Brain pericyte (primary cell): ENCODE results near the gene CNKSR3.

Experiments
- DNase-seq: peaks from one replicate; pipeline ENCODE4 v3.0.0-alpha.2; 2012; ENCODE audit warnings: low read depth, low spot score

Gene CNKSR3

GRCh38 chr6:154479351-154479769, 31.1 kb downstream of the CNKSR3 start:
- no peak for DNase-seq

DNA sequence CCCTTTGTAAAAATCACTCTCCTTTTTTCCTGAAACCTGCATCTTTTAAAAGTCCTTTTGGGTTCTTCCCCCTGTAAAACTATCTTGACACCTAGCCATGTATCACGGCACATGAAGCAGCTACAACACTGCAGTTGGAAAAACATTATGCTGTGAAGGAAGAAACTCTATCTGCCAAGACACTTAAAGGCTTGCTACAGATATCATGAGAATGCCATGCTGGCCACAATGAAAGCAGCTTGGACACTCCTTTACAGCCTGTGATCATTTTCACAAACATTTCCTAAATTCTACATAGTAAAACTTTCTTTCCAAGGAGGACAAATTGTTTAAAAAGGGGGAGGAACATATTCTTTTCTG, 31.8 kb downstream of the CNKSR3 start:
- no peak for DNase-seq

GRCh38 chr6:154478021-154478700, 32.3 kb downstream of the CNKSR3 start:
- no peak for DNase-seq

DNA sequence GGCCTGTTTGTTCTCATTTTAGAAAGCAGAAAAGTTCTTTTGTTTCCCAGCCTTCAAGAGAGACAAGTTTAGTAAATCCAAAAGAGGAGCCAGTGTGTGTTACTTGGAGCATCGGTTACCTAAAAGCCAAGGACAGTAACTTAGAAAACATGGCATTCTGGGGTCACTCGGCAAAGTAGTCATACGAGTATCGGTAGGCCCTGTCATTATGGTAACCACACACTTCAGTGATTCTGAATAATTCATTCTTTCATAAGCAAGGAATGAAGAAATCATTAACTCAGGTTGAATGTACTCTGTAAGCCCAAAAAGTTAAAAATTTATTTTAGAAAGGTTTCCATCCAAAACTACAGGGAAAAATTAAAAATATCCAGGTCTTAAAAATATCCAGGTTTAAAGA, 34.0 kb downstream of the CNKSR3 start:
- no peak for DNase-seq

DNA sequence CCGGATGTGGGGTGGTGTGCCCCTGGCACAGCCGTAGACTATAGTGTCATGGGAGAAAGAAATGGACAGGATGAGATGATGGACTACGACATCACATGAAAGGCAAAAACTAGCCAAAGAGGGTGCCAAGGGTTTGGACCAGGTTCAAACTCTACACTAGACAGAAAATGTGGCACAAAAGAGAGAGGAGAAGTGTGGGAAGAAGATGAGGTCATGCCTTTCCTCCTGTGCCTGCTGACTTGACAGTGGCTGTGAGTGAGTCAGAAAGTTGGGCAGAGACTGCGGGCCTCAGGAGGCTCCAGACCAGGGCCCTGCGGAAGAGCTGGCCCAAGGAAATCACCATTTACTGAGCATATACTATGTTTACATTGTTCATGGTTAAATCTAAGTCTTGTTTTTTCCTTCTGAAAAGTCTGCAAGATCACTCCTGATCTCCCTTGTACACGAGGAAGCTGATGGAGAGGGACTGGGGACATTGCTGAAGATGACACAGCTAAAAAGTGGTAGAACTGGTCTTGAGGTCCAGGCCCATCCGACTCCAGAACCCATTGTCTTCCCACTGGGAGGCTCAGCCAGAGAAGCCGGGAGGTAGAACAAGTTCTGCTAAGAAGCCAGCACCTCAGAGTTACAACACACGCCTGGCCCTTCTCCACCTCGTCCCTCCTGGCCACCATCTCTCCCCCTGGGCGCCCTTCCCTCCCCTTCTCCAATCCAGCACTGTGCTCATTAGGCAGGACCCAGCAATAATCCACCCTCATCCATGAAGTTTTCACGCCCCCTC, 35.6 kb downstream of the CNKSR3 start:
- peak; percentile 30 for DNase-seq

GRCh38 chr6:154473324-154473723, 37.2 kb downstream of the CNKSR3 start:
- DNase-seq = no peak

DNA sequence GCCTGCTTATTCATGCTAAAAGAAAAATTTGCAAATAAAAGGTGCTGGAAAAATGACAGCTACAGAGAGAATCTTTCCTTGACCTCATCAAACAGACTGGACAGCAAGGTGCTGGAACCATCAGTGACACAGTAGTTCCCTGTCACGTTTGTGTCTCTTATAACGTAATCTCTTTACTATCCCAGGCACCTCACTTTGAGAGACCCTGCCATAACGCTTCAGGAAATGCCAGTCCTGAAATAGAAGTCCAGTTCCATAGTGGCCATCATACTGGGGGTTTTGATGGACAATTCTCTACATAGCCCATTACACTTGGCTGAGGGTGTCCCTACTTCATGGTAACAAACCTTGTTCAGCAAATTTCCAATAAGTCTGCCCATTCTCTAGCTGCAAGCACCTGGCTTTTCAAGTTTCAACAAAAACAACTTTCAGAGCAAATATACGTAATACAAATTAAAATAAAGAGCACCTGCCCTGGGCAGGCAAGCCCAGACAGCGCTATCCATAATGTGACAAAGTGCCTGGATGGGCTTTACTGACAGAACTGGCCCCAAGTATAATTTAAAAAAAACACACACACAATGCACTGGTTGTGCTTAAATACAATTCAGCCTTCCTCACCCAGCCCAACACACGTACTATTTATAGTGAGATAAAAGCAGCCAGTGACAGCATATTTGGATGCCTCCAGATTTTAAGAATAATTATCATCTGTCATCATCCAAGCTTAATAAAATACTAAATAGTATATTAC, 38.7 kb downstream of the CNKSR3 start:
- no peak for DNase-seq

- DNase-seq = no peak
Observed at GRCh38 chr6:154469306-154469935, 41.1 kb downstream of the CNKSR3 start.

GRCh38 chr6:154468760-154469159, 41.7 kb downstream of the CNKSR3 start:
- no peak for DNase-seq

- DNase-seq = no peak
Observed at GRCh38 chr6:154466971-154467679, 43.4 kb downstream of the CNKSR3 start.

GRCh38 chr6:154466139-154466538, 44.3 kb downstream of the CNKSR3 start:
- DNase-seq = no peak

DNA sequence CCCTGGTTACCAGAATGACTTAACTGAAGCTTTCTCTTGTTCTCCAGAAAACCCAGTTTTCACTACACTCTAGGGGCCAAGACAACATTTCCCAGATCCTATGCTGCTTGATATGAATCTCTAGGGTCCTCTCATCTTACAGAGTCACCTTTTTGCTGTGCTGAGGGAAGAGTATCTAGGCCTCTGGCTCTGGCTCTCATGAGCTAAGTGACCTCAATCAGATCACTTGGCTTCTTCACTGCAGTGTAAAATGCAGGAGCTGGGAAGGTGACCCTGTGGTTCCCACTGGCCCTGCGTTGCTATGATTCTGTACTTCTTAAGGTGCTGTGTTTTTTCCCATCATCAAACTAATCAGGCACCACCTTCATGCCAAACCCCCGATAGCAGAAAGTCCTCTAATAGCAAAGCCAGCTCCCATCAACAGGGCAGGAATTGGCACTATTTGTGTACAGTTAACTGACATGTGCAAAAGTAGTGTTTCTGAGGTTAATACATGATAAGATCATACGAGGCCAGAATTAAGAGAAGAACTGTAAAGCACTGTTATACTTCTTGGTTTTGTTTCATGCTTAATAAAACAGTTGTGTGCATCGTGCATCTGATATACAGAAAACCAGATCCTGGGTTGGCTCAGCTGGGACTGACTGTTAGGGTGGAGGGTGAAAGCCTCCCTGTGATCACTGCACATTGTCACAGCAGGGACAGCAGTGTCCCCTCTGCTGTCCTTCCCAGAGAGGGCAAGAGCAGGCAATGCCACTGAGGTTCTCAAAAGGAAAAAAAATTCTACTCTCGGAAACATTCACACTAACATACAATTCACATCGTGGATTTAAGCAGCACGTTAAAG, 46.7 kb downstream of the CNKSR3 start:
- DNase-seq = no peak

DNA sequence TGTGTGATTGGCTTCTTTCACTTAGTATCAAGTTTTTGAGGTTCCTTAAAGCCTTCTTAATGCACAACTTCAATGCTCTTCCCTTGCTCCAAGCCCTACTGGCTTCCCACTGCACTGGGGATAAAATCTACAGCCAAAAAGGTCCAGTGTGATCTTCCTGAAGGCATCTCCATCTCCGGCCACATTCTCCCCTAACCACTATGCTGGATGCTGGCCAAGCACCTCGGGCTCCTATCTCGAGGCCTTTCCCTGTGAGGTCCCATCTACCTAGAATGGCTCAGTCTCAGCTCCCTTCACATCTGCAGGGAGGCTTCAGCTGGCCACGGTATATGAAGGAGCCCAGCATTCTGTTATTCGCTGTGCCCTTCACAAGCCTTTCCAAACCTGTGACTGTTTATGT, 48.1 kb downstream of the CNKSR3 start:
- no peak for DNase-seq

DNA sequence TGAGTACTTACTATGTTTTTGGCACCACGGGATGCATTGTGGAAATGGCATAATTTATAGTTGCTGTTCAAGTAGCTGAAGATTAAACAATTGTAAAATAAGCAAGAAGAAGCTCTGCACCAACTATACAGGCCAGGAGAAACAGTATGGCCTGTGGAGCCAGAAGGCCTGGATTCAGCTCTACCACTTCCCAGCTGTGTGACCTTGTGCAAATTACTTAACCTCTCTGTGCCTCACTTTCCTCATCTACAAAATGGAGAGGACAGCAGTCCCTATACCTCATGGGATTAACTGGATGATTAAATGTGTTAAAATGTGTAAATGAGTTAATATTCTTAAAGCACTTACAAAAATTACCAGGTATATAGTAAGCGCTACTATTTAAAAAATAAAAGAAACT, 49.1 kb downstream of the CNKSR3 start:
- no peak for DNase-seq

- no peak for DNase-seq
Observed at GRCh38 chr6:154460306-154461071, 50.0 kb downstream of the CNKSR3 start.

DNA sequence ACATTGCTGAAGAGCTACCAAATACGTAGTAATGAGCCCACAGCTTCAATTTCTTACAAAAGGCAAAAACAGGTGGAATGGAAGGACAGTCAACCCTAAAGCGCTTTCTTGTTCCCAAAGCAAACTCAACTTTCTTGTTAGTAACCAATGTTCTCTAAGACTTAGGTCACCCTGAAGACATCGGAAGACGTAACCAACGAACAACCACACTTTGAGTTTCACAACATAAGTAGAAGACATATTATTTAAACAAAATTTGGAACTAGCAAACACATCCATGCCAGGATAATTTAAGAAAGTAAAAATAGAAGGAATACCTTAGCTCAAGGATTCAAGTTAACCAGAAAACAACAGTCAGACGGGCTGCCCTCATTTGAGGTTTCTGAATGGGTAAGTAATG, 51.0 kb downstream of the CNKSR3 start:
- DNase-seq = no peak

- DNase-seq = no peak
Observed at GRCh38 chr6:154458565-154459470, 51.7 kb downstream of the CNKSR3 start.

- no peak for DNase-seq
Observed at GRCh38 chr6:154457881-154458284, 52.6 kb downstream of the CNKSR3 start.
